ENCODE results near the gene OR7G3.

The OR7G3 gene

GRCh38 chr19:9126900-9127405, at the start of gene OR7G3:
TSS of gene OR7G3 (minus strand) at chr19:9126950. CDS start at chr19:9126950, 0 bp downstream.
- no peak for DNase-seq

GRCh38 chr19:9175326-9175725, 48.6 kb upstream of the OR7G3 start:
- DNase-seq: no peak

- no peak for DNase-seq
These were observed 44.7 kb upstream of the OR7G3 start for GRCh38 chr19:9171393-9171991.

- no peak for DNase-seq
These were observed 40.1 kb upstream of the OR7G3 start for GRCh38 chr19:9166846-9167245.

GRCh38 chr19:9165261-9165660, 38.5 kb upstream of the OR7G3 start:
- no peak for DNase-seq

- no peak for DNase-seq
These were observed 34.7 kb upstream of the OR7G3 start for GRCh38 chr19:9161427-9161826.

GRCh38 chr19:9159891-9160290, 33.1 kb upstream of the OR7G3 start:
- no peak for DNase-seq

- DNase-seq: no peak
These were observed 29.6 kb upstream of the OR7G3 start for GRCh38 chr19:9156304-9156703.

- DNase-seq: no peak
These were observed 28.8 kb upstream of the OR7G3 start for GRCh38 chr19:9155591-9155990.

GRCh38 chr19:9151367-9151766, 24.6 kb upstream of the OR7G3 start:
- DNase-seq: no peak

- DNase-seq: no peak
These were observed 23.9 kb upstream of the OR7G3 start for GRCh38 chr19:9150650-9151049.

GRCh38 chr19:9149997-9150396, 23.2 kb upstream of the OR7G3 start:
- no peak for DNase-seq

GRCh38 chr19:9148697-9149096, 21.9 kb upstream of the OR7G3 start:
- no peak for DNase-seq

- no peak for DNase-seq
These were observed 20.1 kb upstream of the OR7G3 start for GRCh38 chr19:9146882-9147281.

GRCh38 chr19:9144920-9145319, 18.2 kb upstream of the OR7G3 start:
- no peak for DNase-seq

GRCh38 chr19:9140159-9140874, 13.6 kb upstream of the OR7G3 start, which contains the start of gene ZNF317:
TSS of gene ZNF317 (plus strand) at chr19:9140397. CDS start at chr19:9156017, 15,620 bp downstream.
- peak; percentile 74 for DNase-seq

GRCh38 chr19:9139609-9140158, 12.9 kb upstream of the OR7G3 start:
- peak; percentile 36 for DNase-seq

GRCh38 chr19:9132422-9132821, 5.7 kb upstream of the OR7G3 start:
- DNase-seq: no peak

GRCh38 chr19:9130965-9131364, 4.2 kb upstream of the OR7G3 start:
- DNase-seq: no peak

GRCh38 chr19:9128171-9128570, 1.4 kb upstream of the OR7G3 start:
- DNase-seq: no peak

GRCh38 chr19:9116547-9116946, 10.2 kb downstream of the OR7G3 start:
- DNase-seq: no peak

- DNase-seq: no peak
These were observed 11.4 kb downstream of the OR7G3 start, which contains the start of gene OR7G1 for GRCh38 chr19:9115307-9115813. TSS of gene OR7G1 (minus strand) at chr19:9115763. CDS start at chr19:9115763, 0 bp downstream.

GRCh38 chr19:9109959-9110358, 16.8 kb downstream of the OR7G3 start:
- DNase-seq: no peak

- no peak for DNase-seq
These were observed 19.4 kb downstream of the OR7G3 start, which contains the start of gene OR7G2 for GRCh38 chr19:9107375-9107774. TSS of gene OR7G2 (minus strand) at chr19:9107475. CDS start at chr19:9103243, 4,232 bp downstream.
